ENCODE data around the gene PYCARD. TPM values are rescaled to one million over a fixed set of nuclear protein-coding genes. Genes with fewer than 3 reads are reported as not detected.
A peak's percentile ranks its signal among the peaks of the same experiment; 100 is the strongest.

Gene PYCARD
- total RNA-seq, 3 donors from 2014 or later = 32.9 to 50.2 (median 35.7) TPM

DNA sequence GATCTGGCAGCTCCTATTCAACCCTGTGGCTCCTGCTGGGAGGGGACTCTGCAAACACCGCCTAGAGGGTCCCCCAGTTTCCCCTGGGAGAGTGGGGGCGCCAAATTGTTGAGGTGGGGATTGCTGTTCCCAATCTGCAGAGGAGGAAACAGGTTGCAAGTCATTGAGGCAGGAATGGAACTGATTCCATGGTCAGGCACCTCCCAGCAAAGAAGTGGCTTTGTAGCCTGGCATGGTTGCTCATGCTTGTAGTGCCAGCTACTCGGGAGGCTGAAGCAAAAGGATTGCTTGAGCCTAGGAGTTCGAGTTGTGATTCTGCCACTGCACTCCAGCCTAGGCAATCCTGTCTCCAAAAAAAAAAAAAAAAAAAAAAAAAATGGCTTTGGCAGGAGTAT lies 14.6 kb upstream of the PYCARD start:
- peaks cover 0 to 7% of the 10 kb centered on the region in 2 donors for H3K4me1 ChIP-seq
- H3K9me3 ChIP-seq = no peaks in the 10 kb centered on the region
- no peak for DNase-seq (ENCODE audit: low spot score in 2 of 2)
- no peak overlapping the region for H3K27ac ChIP-seq
- peak overlapping the region in 2 of 3 donors; percentile 55 to 71 for H3K4me3 ChIP-seq
- H3K27me3 ChIP-seq = peaks cover 4 to 25% of the 10 kb centered on the region in 2 donors
- no peaks in the 10 kb centered on the region for H3K36me3 ChIP-seq
- TF ChIP-seq POLR2A (IDR thresholded peaks at IDR 0.05) (no peak), POLR2AphosphoS5 (IDR thresholded peaks at IDR 0.05) (no peak)
- TF ChIP-seq, protein P1, sequence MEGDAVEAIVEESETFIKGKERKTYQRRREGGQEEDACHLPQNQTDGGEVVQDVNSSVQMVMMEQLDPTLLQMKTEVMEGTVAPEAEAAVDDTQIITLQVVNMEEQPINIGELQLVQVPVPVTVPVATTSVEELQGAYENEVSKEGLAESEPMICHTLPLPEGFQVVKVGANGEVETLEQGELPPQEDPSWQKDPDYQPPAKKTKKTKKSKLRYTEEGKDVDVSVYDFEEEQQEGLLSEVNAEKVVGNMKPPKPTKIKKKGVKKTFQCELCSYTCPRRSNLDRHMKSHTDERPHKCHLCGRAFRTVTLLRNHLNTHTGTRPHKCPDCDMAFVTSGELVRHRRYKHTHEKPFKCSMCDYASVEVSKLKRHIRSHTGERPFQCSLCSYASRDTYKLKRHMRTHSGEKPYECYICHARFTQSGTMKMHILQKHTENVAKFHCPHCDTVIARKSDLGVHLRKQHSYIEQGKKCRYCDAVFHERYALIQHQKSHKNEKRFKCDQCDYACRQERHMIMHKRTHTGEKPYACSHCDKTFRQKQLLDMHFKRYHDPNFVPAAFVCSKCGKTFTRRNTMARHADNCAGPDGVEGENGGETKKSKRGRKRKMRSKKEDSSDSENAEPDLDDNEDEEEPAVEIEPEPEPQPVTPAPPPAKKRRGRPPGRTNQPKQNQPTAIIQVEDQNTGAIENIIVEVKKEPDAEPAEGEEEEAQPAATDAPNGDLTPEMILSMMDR (IDR thresholded peaks at IDR 0.05) = no peak
- intact Hi-C loops (cut with DNase I; ENCODE audit: low total_unique reads) = no loop called here

DNA sequence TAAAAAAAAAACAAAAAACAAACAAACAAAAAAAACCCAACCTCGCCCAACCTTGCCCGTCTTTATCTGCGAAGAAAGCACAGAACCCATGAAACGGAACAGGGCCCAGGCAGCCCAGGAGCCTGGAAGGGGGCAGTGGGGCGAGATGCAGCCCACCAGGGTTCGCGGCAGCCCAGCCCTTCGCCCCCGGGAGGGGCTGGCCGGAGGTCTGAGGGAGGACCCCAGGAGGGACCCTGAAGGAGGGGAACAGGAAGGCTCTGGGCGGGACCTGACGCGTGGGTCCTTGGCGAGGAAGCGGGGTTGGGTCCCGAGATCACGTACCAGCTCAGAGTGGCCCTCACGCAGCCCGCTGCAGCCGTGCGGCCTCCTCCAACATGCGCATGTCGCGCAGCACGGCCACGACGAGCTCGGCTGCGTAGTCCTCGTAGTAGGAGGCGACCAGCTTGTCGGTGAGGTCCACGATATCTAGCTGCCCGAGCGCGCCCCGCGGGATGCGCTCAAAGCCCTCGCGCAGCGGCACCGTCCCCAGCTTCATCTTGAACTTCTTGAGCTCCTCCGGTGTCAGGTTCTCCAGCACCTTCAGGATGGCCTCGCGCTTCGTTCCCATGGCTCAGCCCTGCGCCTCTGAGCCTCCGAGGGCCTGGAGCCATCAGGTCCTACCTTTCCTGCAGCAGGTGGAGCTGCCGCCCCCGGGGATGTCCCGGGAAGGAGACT lies 14.0 kb upstream of the PYCARD start, which contains the start of gene PYDC1:
PYDC1 (minus strand) TSS at position 714 of the 714 bp plus-strand sequence; CDS start at position 607, 107 bp downstream.
- peaks cover 4 to 25% of the 10 kb centered on the region in 2 donors for H3K27me3 ChIP-seq

DNA sequence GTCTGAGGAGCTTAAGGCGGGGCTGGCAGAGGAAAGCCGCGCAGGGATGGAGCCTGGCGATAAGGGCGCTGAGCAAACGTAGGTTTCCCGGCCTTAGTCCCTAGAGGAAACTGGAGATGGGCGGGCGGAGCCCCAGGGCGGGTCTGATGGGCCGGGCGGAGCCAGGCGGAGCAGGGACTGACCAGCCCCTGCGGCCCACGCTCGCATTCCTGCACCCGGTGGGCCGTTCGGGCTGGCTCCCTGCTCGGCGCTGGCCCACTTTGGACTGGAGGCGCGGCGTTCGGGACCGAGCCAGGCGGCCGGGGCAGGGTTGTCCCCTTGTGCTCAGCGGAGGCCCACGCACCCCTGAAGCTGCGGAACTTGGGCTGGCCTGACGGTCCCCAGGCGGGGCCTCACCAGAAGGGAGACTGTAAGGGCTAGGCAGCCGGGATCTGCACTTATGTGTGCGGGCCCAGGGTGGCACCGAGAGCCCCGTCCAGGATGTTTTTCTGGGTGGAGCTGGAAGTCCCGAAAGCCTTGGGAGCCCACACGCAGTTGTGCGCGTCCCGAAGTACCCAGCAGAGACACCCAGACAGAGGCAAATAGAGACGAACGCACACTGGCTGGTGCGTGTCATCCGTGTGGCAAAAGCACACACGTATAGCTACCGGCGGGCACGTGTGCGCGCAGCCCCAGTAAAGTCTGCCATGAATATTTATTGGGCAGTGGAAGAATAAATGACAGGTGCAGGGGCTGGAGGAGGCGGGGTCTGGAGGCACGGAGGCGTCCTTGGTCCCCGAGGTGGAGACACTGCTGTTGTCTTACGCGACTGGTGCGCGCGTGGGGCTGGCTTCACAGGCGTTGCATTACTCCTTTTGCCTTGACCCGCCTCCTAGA lies 13.0 kb upstream of the PYCARD start:
- Histone ChIP-seq H3K27me3 (peaks cover 4 to 25% of the 10 kb centered on the region in 2 donors), H3K9me3 (no peaks in the 10 kb centered on the region), H3K4me1 (peaks cover 0 to 7% of the 10 kb centered on the region in 2 donors), H3K36me3 (no peaks in the 10 kb centered on the region), H3K4me3 (peak overlapping the region; percentile 41 to 71 (median 55)), H3K27ac (no peak overlapping the region)
- DNase-seq (ENCODE audit: low spot score in 2 of 2) = peak in 1 of 2 donors; percentile 23
- TF ChIP-seq POLR2A (IDR thresholded peaks at IDR 0.05) = no peak
- no peak for TF ChIP-seq POLR2AphosphoS5 (IDR thresholded peaks at IDR 0.05)
- TF ChIP-seq, protein P1 (IDR thresholded peaks at IDR 0.05) = no peak
- intact Hi-C loops (cut with DNase I; ENCODE audit: low total_unique reads) = no loop called here

More for the DNA sequence above, 14.0 kb upstream of the PYCARD start, which contains the start of gene PYDC1:
- intact Hi-C loops (cut with DNase I; ENCODE audit: low total_unique reads) = no loop called here
- TF ChIP-seq POLR2A (IDR thresholded peaks at IDR 0.05) (no peak), POLR2AphosphoS5 (IDR thresholded peaks at IDR 0.05) (no peak)
- TF ChIP-seq, protein P1 (IDR thresholded peaks at IDR 0.05) = no peak
- H3K4me3 ChIP-seq = peak within 1 kb of the TSS; percentile 41 to 71 (median 55)
- H3K27ac ChIP-seq = no peak within 1 kb of the TSS
- peaks cover 0 to 7% of the 10 kb centered on the region in 2 donors for H3K4me1 ChIP-seq
- no peak for DNase-seq (ENCODE audit: low spot score in 2 of 2)
- no peaks in the 10 kb centered on the region for H3K36me3 ChIP-seq
- H3K9me3 ChIP-seq = no peaks in the 10 kb centered on the region

DNA sequence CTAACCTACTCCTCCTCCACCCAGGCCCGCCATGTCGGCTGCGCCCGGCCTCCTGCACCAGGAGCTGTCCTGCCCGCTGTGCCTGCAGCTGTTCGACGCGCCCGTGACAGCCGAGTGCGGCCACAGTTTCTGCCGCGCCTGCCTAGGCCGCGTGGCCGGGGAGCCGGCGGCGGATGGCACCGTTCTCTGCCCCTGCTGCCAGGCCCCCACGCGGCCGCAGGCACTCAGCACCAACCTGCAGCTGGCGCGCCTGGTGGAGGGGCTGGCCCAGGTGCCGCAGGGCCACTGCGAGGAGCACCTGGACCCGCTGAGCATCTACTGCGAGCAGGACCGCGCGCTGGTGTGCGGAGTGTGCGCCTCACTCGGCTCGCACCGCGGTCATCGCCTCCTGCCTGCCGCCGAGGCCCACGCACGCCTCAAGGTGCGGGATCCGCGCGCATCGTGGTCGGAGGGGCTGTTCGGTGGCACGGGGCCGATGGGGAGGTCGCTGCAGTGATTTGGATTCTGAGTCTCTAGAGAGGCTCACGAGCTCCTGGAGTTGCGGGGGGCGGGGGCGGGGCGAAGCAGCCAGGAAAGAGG lies 12.2 kb upstream of the PYCARD start:
- intact Hi-C loops (cut with DNase I; ENCODE audit: low total_unique reads) = no loop called here
- Histone ChIP-seq H3K36me3 (no peaks in the 10 kb centered on the region), H3K4me1 (peaks cover 0 to 7% of the 10 kb centered on the region in 2 donors), H3K27me3 (peaks cover 4 to 25% of the 10 kb centered on the region in 2 donors), H3K4me3 (peak overlapping the region; percentile 41 to 71 (median 55)), H3K9me3 (no peaks in the 10 kb centered on the region), H3K27ac (no peak overlapping the region)
- TF ChIP-seq, protein P1 (IDR thresholded peaks at IDR 0.05) = no peak
- TF ChIP-seq POLR2A (IDR thresholded peaks at IDR 0.05) = no peak
- no peak for TF ChIP-seq POLR2AphosphoS5 (IDR thresholded peaks at IDR 0.05)
- no peak for DNase-seq (ENCODE audit: low spot score in 2 of 2)

All from breast epithelium (tissue), 4 donors.